Measurements from ENCODE around the gene LRP1B.

Gene LRP1B

DNA sequence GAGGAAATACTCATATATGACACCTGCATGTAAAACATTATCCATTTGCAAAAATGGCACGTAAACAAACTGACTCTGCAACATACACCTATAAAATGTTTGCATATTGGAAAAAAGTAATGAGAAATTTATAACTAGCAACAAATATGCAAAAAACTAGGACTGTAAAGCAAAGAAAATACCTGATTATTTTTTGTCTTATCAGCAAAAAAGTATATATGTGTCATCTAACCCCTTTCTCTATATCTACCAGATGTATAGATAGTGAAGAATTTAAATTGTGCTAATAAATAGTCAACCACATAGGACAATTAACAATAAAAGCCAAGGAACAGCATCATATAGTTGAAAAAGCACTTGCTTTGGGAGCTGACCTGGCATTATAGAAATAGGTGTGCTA, 543.8 kb downstream of the LRP1B start:
- TF ChIP-seq EGR1 (IDR thresholded peaks at IDR 0.05), result no peak
- no peak for TF ChIP-seq RAD21 (IDR thresholded peaks at IDR 0.05; ENCODE audit: low read depth)
- TF ChIP-seq FOXM1 (IDR thresholded peaks at IDR 0.05; ENCODE audit: borderline replicate concordance, low read depth), result no peak
- no peak for TF ChIP-seq YY1 (IDR thresholded peaks at IDR 0.05; ENCODE audit: low read depth)
- TF ChIP-seq, protein P1, sequence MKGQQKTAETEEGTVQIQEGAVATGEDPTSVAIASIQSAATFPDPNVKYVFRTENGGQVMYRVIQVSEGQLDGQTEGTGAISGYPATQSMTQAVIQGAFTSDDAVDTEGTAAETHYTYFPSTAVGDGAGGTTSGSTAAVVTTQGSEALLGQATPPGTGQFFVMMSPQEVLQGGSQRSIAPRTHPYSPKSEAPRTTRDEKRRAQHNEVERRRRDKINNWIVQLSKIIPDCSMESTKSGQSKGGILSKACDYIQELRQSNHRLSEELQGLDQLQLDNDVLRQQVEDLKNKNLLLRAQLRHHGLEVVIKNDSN (IDR thresholded peaks at IDR 0.05), result no peak
- TF ChIP-seq, protein P2, sequence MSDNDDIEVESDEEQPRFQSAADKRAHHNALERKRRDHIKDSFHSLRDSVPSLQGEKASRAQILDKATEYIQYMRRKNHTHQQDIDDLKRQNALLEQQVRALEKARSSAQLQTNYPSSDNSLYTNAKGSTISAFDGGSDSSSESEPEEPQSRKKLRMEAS (IDR thresholded peaks at IDR 0.05), result no peak
- no peak for TF ChIP-seq TCF12 (IDR thresholded peaks at IDR 0.05; ENCODE audit: low read depth)
- no peak for TF ChIP-seq CEBPB (IDR thresholded peaks at IDR 0.05)

DNA sequence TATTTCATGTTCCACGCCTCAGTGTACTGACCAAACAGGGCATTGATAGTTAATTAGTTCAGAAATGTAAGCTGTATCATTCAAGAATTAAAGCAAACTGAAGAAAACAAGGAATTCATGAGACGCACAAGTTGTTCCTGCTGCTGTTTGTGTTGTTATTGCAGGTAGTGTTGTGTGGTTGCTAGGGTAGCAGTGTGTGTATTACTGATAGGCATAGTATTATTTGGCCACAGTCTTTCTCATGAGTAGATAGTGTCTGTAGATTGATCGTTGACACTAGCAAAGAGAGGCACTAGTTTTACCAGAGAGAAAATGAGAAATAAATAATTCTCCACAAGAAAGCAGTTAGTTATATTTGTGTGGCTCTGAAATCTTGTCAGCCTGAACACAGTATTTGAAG, 548.6 kb downstream of the LRP1B start:
- TF ChIP-seq EGR1 (IDR thresholded peaks at IDR 0.05) (no peak), FOXM1 (IDR thresholded peaks at IDR 0.05; ENCODE audit: borderline replicate concordance, low read depth) (no peak), YY1 (IDR thresholded peaks at IDR 0.05; ENCODE audit: low read depth) (no peak), RAD21 (IDR thresholded peaks at IDR 0.05; ENCODE audit: low read depth) (no peak), TEAD4 (IDR thresholded peaks at IDR 0.05) (no peak), ZBTB7A (IDR thresholded peaks at IDR 0.05; ENCODE audit: low read depth) (no peak), CEBPB (IDR thresholded peaks at IDR 0.05) (no peak), TAF1 (IDR thresholded peaks at IDR 0.05; ENCODE audit: low read depth) (no peak), NFIC (IDR thresholded peaks at IDR 0.05) (no peak), CREB1 (IDR thresholded peaks at IDR 0.05; ENCODE audit: low read depth) (no peak)
- TF ChIP-seq, protein P3, sequence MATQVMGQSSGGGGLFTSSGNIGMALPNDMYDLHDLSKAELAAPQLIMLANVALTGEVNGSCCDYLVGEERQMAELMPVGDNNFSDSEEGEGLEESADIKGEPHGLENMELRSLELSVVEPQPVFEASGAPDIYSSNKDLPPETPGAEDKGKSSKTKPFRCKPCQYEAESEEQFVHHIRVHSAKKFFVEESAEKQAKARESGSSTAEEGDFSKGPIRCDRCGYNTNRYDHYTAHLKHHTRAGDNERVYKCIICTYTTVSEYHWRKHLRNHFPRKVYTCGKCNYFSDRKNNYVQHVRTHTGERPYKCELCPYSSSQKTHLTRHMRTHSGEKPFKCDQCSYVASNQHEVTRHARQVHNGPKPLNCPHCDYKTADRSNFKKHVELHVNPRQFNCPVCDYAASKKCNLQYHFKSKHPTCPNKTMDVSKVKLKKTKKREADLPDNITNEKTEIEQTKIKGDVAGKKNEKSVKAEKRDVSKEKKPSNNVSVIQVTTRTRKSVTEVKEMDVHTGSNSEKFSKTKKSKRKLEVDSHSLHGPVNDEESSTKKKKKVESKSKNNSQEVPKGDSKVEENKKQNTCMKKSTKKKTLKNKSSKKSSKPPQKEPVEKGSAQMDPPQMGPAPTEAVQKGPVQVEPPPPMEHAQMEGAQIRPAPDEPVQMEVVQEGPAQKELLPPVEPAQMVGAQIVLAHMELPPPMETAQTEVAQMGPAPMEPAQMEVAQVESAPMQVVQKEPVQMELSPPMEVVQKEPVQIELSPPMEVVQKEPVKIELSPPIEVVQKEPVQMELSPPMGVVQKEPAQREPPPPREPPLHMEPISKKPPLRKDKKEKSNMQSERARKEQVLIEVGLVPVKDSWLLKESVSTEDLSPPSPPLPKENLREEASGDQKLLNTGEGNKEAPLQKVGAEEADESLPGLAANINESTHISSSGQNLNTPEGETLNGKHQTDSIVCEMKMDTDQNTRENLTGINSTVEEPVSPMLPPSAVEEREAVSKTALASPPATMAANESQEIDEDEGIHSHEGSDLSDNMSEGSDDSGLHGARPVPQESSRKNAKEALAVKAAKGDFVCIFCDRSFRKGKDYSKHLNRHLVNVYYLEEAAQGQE (IDR thresholded peaks at IDR 0.05; ENCODE audit: low read depth), result no peak
- TF ChIP-seq, protein P1 (IDR thresholded peaks at IDR 0.05), result no peak

DNA sequence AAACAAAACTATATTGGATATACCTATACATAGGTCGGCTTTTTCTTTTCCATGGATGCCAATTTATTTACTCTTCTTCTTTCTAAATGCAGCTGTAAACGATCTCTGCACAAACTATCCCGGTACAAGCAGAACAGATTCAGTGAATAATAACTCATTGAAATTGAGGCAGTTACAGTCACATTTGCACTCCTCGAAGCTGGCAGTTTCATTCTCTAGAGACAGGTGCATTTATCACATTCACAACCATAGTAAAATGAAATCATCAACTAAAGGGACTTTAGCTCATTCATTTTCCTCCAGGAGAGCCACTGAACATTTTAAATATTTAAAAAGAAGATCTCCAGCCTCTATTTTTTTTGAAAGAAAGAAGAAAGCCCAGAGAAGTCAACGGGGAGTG, 551.7 kb downstream of the LRP1B start:
- TF ChIP-seq NFIC (IDR thresholded peaks at IDR 0.05) (no peak), TEAD4 (IDR thresholded peaks at IDR 0.05) (no peak), EGR1 (IDR thresholded peaks at IDR 0.05) (no peak), TAF1 (IDR thresholded peaks at IDR 0.05; ENCODE audit: low read depth) (no peak), CREB1 (IDR thresholded peaks at IDR 0.05; ENCODE audit: low read depth) (no peak), CEBPB (IDR thresholded peaks at IDR 0.05) (no peak), FOXM1 (IDR thresholded peaks at IDR 0.05; ENCODE audit: borderline replicate concordance, low read depth) (no peak), YY1 (IDR thresholded peaks at IDR 0.05; ENCODE audit: low read depth) (no peak), RAD21 (IDR thresholded peaks at IDR 0.05; ENCODE audit: low read depth) (no peak), ZBTB7A (IDR thresholded peaks at IDR 0.05; ENCODE audit: low read depth) (no peak), EP300 (IDR thresholded peaks at IDR 0.05; ENCODE audit: borderline replicate concordance) (no peak), TCF12 (IDR thresholded peaks at IDR 0.05; ENCODE audit: low read depth) (no peak)
- TF ChIP-seq, protein P1 (IDR thresholded peaks at IDR 0.05), result no peak
- TF ChIP-seq, protein P3 (IDR thresholded peaks at IDR 0.05; ENCODE audit: low read depth), result no peak
- TF ChIP-seq, protein P2 (IDR thresholded peaks at IDR 0.05), result no peak

DNA sequence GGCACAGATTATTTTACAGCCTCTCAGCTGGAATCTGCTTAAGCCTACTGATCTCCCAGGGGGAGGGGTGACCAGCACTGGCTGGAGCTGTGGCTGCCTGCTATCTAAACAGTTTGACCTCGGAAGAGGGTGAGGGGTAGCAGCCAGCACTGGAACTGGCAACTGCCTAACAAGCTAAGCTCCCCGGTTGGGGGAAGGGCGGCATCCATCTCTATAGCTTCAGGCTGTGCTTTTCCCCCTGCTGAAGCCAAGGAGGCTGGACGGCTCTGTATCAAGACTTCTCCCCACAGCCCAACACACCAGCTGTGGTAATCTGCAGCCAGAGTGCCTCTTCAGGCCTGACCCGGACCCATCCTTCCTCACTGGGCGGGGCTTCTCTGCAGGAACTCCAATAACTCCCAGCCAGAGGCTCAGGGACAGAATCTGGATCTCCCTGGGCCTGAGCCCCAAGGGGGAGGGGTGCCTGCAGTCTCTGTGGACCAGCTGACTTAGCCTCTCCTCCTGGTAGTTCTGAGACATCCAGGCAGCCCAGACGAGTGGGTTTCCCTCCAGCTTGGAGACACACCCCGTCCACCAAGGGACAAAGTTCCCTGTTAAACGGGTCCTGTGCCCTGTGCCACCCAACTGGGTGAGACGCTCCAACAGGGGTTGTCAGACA, 560.2 kb downstream of the LRP1B start:
- TF ChIP-seq RAD21 (IDR thresholded peaks at IDR 0.05; ENCODE audit: low read depth), result no peak
- TF ChIP-seq, protein P3 (IDR thresholded peaks at IDR 0.05; ENCODE audit: low read depth), result no peak

All from Ishikawa (cell line).